Stomach (tissue), 9 donors: Measurements from ENCODE around the gene ELP1. TPM values are rescaled to one million over a fixed set of nuclear protein-coding genes. Genes with fewer than 3 reads are reported as not detected.
A peak's percentile ranks its signal among the peaks of the same experiment; 100 is the strongest.

Source experiments
- DNase-seq, 2 donors: peaks; one replicate each; pipeline versions ENCODE4 v3.0.0 to v3.0.0-alpha.2; 2013 to 2019
- H3K27ac ChIP-seq, 5 donors: fragments of 200-600 bp in 4 of 5; sonication (generic) in 4 of 5; one replicate each; pipeline ENCODE4 v1.5.1; 2013 to 2019; ENCODE audit warnings: mild to moderate bottlenecking in 1 of 5, moderate library complexity in 1 of 5
- H3K27me3 ChIP-seq, 3 donors: fragments of 200-600 bp; sonication (generic); one replicate each; pipeline ENCODE4 v1.5.1; 2017 to 2019; ENCODE audit warnings: mixed run types in 1 of 3
- H3K36me3 ChIP-seq, 4 donors: fragments of 200-600 bp; sonication (generic); 1 replicate in 3 of 4; 2 replicates in 1 of 4; pipeline ENCODE4 v1.5.1; 2016 to 2019
- H3K4me1 ChIP-seq, 4 donors: fragments of 200-600 bp; sonication (generic); one replicate each; pipeline ENCODE4 v1.5.1; 2016 to 2019
- H3K4me3 ChIP-seq, 4 donors: fragments of 200-600 bp; sonication (generic) in 3 of 4; one replicate each; pipeline ENCODE4 v1.5.1; 2016 to 2019; ENCODE audit warnings: mild to moderate bottlenecking in 1 of 4
- H3K9me3 ChIP-seq, 4 donors: fragments of 200-600 bp; sonication (generic); one replicate each; pipeline ENCODE4 v1.5.1; 2016 to 2019
- CTCF ChIP-seq, 7 experiments: fragments of 450-650 bp in 4 of 7; fragments of 200-600 bp in 3 of 7; sonication (generic) in 3 of 7; IDR thresholded peaks; one replicate each; pipeline ENCODE4 v1.5.1; 2016 to 2019; ENCODE audit warnings: antibody characterized with exemption in 7 of 7, control low read depth in 2 of 7, mild to moderate bottlenecking in 1 of 7
- EP300 ChIP-seq: sonication (generic); formaldehyde crosslinking; IDR thresholded peaks from one replicate; pipeline ENCODE4 v1.6.1; 2017; ENCODE audit warnings: antibody characterized with exemption
- POLR2A ChIP-seq, 4 donors: fragments of 450-650 bp; IDR thresholded peaks; one replicate each; pipeline ENCODE4 v1.6.1; 2016; ENCODE audit warnings: antibody characterized with exemption in 4 of 4, control low read depth in 2 of 4, mild to moderate bottlenecking in 1 of 4, moderate library complexity in 1 of 4
- POLR2AphosphoS5 ChIP-seq, 3 donors: sonication (generic); formaldehyde crosslinking; IDR thresholded peaks; one replicate each; pipeline ENCODE4 v1.6.1; 2016; ENCODE audit warnings: antibody characterized with exemption in 3 of 3
- WGBS, 5 donors: extraction: QIAGEN DNeasy Blood & Tissue Kit in 3 of 5; methylation state at CpG; one replicate each; pipeline versions ENCODE4 v1.1.5 to v1.1.7; 2013 to 2018; 5-methylcytosine and 5-hydroxymethylcytosine counted together
- intact Hi-C: fragments of 100-400 bp; cut with DNase I; formaldehyde crosslinking; loops from one replicate; pipeline ENCODE4 v1.15.1; 2023; ENCODE audit warnings: low total_unique reads
- polyA plus RNA-seq, 3 donors: library from polyadenylated mRNA; stranded (reverse); fragments of 200-250 nt; gene quantifications; one replicate each; pipeline ENCODE4 v1.2.3, GENCODE V29; 2013
- total RNA-seq, 5 donors: library from RNA; depleted of rRNA; stranded (reverse); fragments of >200 nt; gene quantifications; one replicate each; pipeline versions ENCODE4 v1.1.0 to v1.2.3, GENCODE V29; 2014 to 2016
- donor health status: healthy with polysubstance abuse.
- donor health status: Bipolar disorder and iron deficiency.
- donor health status: healthy.

Gene ELP1
- total and polyA plus RNA-seq, 8 donors = 6.0 to 47.3 (median 19.0) TPM

GRCh38 chr9:108869092-108869725 lies 64.7 kb downstream of the ELP1 start:
- intact Hi-C loops = no loop called here
- no peaks in the 10 kb centered on the region for H3K9me3 ChIP-seq
- no peak overlapping the region for H3K4me3 ChIP-seq
- no peaks in the 10 kb centered on the region for H3K27me3 ChIP-seq
- 60 to 92% (median 86%) methylated on average over 3 of the region's 3 CpGs for WGBS, 5 donors
- no peak overlapping the region for H3K27ac ChIP-seq
- no peaks in the 10 kb centered on the region for H3K4me1 ChIP-seq
- TF ChIP-seq POLR2A (IDR thresholded peaks at IDR 0.05) = no peak
- TF ChIP-seq EP300 = no peak
- TF ChIP-seq POLR2AphosphoS5 (IDR thresholded peaks at IDR 0.05) = no peak
- TF ChIP-seq CTCF (IDR thresholded peaks at IDR 0.05) = no peak
- H3K36me3 ChIP-seq = peaks cover 24 to 68% (median 65%) of the 10 kb centered on the region in 4 donors
- peak in 1 of 2 donors; percentile 28 for DNase-seq

- Histone ChIP-seq H3K27me3 (no peaks in the 10 kb centered on the region), H3K36me3 (peaks cover 10 to 54% (median 52%) of the 10 kb centered on the region in 4 donors), H3K27ac (no peak overlapping the region), H3K4me3 (no peak overlapping the region), H3K4me1 (no peaks in the 10 kb centered on the region), H3K9me3 (no peaks in the 10 kb centered on the region)
- 82 to 96% (median 92%) methylated on average over 4 of the region's 4 CpGs for WGBS, 5 donors
- no peak for DNase-seq
- intact Hi-C loops = no loop called here
- TF ChIP-seq EP300 (no peak), POLR2A (IDR thresholded peaks at IDR 0.05) (no peak), POLR2AphosphoS5 (IDR thresholded peaks at IDR 0.05) (no peak), CTCF (IDR thresholded peaks at IDR 0.05) (no peak)
These were observed 66.1 kb downstream of the ELP1 start for GRCh38 chr9:108867829-108868228.

GRCh38 chr9:108867116-108867515 lies 66.8 kb downstream of the ELP1 start:
- H3K27ac ChIP-seq = no peak overlapping the region
- H3K36me3 ChIP-seq = peaks cover 8 to 47% (median 45%) of the 10 kb centered on the region in 4 donors
- no peaks in the 10 kb centered on the region for H3K9me3 ChIP-seq
- intact Hi-C loops = no loop called here
- no peaks in the 10 kb centered on the region for H3K27me3 ChIP-seq
- DNase-seq = no peak
- H3K4me1 ChIP-seq = no peaks in the 10 kb centered on the region
- no peak for TF ChIP-seq POLR2A (IDR thresholded peaks at IDR 0.05)
- no peak for TF ChIP-seq CTCF (IDR thresholded peaks at IDR 0.05)
- no peak for TF ChIP-seq EP300
- TF ChIP-seq POLR2AphosphoS5 (IDR thresholded peaks at IDR 0.05) = no peak
- no peak overlapping the region for H3K4me3 ChIP-seq

GRCh38 chr9:108866001-108866420 lies 67.9 kb downstream of the ELP1 start:
- no peak overlapping the region for H3K27ac ChIP-seq
- no peak for DNase-seq
- no peaks in the 10 kb centered on the region for H3K27me3 ChIP-seq
- no peak for TF ChIP-seq CTCF (IDR thresholded peaks at IDR 0.05)
- TF ChIP-seq EP300 = no peak
- no peak for TF ChIP-seq POLR2A (IDR thresholded peaks at IDR 0.05)
- 66 to 87% (median 71%) methylated on average over 2 of the region's 2 CpGs for WGBS, 5 donors
- H3K36me3 ChIP-seq = peaks cover 2 to 36% (median 34%) of the 10 kb centered on the region in 4 donors
- no peaks in the 10 kb centered on the region for H3K9me3 ChIP-seq
- intact Hi-C loops = no loop called here
- H3K4me3 ChIP-seq = no peak overlapping the region
- H3K4me1 ChIP-seq = no peaks in the 10 kb centered on the region
